DMS 273 treated with DMSO at 0.1 percent for 48 hours (cell line): ENCODE data around the gene CCDC110.

Source experiments
- DNase-seq: peaks from one replicate; lab custom pipeline; 2025; lab: John Stamatoyannopoulos, UW

Gene CCDC110

DNA sequence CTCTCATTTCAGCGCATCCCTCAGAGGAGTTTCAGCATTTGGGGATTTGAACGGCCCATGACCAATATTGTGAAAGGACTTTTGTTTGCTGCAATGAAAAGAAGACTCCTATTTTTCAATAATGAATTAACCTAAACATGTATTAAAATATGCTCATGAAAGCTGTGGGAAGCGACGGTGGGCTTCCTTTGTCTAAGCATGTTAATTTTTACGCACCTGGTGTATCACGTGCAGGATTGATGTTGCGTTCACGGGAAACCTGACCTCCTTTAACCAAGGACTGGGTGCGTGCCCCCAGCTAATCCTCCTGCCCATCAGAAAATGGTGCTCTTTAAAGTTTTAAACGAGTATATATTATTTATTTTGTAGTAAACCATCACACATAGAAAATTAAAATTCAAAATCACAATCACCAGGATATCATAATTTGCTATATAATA lies 590 bp upstream of the CCDC110 start:
- no peak for DNase-seq

DNA sequence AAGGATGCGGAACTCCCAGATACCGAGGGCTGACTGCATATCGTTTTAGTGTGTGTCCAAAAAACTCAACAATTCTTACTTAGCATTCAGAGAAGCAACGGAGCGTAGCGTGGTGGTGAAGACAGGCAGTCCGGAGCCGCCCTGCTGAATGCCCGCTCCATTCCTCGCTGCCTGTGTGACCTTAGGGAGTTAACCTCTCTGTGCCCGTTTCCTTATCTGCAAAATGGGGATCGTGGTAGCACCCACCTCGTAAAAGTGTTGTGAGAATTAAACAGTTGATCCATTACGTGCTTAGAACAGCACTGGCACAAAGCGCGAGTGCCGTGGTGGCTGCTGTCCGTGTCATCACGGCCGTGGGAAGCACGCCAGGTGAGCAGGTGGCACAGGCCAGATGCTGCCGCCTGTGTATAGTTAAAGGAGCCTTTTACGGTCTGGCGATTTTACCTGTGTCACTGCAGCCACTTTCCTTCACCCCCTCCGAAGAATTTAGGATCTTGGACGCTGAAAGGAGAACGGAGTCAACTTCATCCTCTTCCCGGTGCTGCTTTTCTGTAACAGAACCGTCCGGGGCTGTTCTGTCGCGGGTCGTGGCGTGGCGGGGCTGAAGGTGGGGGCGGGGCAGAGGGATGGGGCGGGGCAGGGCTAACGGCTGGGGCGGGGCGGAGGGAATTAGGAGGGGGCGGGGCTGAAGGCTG lies 885 bp downstream of the CCDC110 start:
- no peak for DNase-seq

DNA sequence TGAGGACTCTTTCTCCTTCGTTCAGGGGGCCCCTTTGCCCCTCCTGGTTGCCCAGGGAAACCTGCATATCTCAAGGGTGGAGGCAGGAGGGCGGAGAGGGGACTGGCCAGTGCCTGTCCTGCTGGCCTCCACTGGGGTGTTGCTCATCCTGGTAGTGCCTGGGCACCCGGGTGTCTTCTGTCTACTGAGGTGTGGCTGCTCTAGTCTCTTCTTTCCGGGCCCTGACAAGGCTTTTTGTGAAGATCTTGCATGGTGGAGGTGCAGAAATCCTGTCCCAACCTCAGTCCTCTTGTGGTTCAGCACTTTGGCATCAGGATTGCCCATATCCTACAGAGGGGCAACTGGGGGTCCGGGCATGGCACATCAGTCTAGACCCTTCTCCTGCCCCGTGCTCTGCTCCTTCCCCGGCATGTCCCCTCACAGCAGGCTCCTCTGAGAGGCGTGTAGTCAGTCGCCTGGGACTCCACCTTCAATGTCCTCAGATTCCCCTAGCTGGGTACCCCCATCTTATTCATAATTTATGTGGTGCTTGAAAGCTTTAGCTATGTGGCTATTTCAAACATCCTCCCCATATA lies 1.9 kb downstream of the CCDC110 start:
- DNase-seq: no peak

DNA sequence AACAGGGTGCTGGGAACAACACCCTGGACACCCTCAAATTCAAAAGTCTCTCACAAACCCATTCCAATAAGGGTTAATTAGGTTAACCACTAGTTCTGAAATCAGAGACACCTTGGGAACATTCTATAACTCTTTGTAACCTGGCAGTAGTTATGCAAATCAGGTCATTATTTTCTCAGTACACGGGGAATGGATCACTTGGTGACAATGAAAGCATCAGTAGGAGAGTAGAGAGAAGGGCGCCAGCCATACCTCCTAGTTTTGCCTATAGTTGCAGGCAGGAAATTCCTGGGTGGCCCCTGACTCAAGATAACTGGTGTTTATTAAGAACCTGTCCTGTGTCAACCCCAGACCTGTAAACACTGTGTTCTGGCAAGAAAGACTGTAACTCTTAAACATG lies 2.5 kb downstream of the CCDC110 start:
- no peak for DNase-seq

DNA sequence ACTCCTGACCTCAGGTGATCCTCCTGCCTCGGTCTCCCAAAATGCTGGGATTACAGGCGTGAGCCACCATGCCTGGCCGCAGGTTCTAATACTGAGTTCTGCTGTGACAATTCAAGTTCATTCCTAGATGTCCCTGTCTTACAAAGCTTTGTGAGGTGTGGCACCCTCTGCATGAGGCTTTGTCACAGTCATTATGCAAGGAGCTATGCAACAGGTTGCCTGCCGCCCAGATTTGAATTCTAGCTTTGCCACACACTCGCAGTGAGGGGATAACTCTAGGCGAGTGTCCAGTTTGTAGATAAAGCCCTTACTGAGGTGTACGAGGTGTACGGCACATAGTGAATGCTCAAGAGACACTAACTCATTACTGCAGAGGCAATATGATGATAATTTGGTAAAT lies 3.5 kb downstream of the CCDC110 start:
- DNase-seq: no peak

DNA sequence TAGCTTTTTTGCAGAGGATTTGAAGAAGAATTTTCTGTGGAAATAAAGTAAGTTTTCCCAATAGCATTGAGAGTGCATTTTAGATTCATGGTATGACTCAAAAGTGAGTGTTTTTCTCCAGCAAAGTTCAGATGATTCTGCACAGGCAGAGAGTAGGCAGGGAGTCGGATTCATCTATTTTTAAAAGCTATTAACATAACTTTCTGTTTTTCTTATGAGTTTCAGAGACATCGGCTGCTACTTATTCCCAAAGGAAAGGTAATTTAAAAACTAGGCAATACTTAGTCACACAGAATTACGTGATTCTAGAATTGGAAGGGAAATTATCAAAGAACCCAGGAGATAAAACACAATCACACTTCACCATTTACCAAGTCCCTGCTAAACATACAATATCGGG lies 4.4 kb downstream of the CCDC110 start:
- DNase-seq: no peak

DNA sequence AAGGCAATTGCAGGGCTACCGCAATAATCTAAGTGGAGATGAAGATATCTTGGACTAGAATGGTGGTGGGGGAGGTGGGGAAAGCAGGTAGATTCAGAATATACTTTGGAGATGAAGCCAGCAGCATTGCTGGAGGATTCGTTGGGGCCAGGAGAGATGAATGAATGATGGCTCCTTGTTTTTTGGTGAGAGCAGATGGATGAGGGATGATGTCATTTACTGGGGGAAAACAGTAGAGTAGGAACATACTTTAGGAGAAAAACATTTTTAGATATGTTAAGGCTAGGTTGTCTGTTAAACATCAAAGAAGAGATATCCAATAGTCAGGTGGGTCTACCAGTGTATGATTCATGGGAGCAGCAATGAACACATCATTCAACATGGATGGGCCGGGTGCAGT lies 5.8 kb downstream of the CCDC110 start:
- no peak for DNase-seq

DNA sequence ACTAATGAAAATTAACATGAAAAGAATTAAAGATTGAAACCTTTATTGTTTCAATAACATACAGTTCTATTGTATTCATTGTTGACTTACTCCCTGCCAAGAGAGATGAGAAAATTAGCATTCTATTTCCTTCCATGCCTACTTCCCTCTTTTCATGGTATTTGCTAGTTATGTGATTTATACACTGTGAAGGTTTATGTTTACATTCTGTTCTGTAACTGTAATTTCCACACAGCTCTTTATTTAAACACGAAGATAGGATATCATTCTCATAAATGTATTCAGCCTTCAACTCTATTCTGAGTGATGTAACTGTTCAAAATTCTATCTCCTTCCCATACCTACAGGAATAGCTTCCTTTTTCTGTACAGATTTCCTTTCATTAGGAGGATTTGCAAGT lies 6.6 kb downstream of the CCDC110 start:
- DNase-seq: no peak

DNA sequence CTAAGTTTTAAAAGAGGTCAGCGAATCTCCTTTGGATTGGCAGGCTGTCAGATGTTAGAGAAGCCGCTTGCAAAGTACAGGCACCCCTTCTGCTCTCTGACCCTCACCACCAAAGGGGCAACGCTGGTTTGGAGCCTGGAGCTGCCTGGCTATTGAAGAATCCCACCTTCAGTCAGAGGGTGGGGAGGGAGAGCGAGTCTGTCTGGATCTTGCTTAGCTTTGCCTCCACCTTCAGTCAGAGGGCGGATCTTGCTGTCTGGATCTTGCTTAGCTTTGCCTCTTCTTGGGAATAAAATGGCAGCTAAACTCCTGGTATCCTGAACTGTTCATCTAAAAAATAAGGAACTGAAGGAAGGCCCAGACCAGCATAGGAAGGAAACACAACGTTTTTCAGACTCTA lies 7.3 kb downstream of the CCDC110 start:
- DNase-seq: no peak

DNA sequence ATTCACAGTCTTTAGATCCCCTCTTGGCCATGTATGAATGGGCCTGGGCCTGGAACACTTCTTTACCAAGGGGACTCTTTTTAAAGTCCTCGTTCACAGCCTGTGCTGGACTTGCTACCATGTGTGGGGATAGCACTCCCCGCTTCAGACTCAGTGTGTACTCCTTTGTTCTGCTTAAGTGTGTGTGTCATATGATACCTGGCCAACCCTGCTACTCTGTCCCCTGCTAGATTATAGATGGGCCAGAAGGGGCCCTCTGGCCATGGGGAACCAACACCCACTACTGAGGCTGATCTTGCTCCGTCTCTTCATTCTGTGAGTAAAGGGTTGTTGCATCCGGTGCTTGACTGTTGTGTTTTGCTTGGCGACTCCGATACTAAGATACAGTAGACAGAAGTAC lies 8.0 kb downstream of the CCDC110 start:
- DNase-seq: no peak

DNA sequence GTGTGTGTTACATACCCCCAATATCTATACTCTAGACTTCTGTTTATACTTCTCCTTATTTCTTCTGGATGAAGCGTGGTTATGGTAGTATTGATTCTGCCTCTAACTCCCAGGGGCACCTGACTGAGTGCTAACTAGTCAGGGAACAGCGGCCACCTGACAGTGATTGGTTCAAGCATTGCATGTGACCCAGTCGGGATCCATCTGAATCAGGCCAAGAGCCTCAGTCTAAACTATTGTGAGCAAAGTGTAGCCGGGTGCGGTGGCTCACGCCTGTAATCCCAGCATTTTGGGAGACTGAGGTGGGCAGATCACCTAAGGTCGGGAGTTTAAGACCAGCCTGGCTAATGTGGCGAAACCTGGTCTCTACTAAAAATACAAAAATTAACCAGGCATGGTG lies 10.0 kb downstream of the CCDC110 start:
- no peak for DNase-seq

DNA sequence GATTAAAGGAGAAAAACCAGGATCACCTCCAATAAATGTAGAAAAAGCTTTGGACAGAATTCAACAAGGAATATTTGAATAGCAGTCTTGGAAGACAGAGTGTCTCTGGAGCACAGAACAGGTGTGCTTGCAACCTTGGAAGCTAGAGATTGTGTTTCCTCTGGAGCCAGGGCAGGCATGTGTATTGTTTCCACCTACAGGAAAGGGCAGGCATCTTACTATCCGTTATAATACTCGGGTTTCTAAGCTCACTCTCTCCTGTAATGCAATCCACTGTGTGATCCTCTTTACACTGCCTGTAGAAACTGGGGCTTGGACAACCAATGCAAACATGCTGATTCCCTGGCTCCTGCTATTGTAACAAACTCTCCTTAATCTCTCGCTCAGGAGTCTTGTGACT lies 14.4 kb downstream of the CCDC110 start:
- no peak for DNase-seq

DNA sequence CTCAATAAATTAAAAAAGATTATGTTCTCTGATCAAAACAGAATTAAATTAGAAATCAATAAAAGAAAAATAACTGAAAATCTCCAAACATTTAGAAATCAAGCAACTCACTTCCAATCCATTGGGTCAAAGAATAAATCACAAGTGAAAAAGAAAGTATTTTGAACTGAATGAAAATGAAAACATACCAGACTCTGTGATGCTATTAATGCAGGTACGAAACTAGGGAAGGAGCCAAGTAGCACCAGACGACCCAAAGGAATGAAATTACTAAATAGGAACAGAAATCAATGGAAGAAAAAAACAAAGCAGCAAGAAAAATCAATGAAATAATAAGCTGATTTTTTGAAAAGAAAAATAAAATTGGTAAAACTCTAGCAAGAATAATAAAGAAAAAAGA lies 15.4 kb downstream of the CCDC110 start:
- no peak for DNase-seq

DNA sequence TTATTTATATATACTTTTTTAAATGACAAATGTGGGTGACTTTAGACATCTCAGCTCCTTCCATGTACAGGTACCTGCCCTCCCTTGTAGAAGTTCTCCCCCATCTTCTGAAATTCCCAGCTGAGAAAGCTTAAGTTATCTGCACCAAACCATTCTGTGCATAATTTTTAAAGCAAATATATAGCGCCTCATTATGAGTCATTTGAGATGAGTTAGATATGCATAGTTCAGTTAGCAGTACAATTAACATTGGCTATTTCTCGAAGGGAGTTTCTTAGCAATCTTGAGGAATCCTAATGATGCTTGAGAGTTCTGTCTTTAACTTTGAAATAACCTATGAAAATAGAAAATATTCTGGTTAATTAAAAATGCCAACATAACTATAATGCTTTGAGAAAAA lies 26.3 kb downstream of the CCDC110 start:
- DNase-seq: no peak

DNA sequence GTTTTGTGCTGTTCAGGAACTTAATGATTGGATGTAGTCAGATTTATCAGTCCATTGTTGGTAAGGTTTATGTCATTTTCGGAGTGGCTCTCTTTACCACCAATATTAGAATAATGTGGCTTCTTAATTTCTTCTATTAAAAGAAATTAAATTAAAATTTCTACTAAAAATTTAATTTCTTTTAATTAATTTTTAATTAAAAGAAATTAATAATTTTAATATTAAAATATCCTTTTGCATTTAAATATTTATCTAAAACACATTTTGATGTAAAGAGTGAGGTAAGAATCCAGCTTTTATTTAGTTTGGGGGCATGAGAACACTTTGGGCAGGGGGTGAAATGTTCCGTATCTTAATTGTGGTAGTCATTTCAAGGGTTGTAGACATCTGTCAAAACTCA lies 30.1 kb downstream of the CCDC110 start:
- no peak for DNase-seq

DNA sequence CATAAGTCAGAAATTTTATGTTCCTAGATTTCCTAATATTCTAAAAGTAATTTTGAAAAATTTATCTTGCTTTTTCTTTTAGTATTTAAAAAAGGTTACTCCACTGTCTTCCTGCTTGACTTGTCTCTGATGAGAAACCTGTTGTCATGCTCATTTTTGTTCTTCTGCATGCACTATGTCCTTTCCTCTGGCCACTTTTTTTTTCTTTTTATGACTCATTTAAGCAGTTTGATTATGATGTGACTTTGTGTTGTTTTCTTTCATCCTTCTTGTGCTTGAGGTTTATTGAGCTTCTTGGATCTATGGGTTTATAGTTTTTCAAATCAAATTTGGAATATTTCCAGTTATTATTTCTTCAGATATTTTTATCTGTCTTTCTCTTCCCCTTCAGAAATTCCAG lies 33.7 kb downstream of the CCDC110 start:
- DNase-seq: no peak

DNA sequence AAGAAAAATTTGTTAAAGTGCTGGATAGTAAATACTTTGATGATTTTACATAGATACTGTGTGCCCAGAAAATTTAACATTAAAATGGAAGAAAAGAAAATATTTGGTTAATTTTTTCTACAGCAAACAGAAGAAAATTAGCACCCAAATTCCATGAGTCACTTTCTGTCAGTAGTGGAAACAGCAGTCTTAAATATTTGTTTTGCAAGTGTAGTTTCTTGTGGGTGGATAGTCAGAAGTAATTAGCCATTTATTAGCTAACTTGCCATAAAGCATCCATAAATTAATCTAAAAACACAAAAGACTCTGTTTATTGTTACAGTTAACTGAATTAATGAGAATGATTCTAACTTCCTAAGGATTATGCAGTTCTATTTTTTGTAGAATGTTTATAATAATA lies 36.1 kb downstream of the CCDC110 start:
- no peak for DNase-seq

DNA sequence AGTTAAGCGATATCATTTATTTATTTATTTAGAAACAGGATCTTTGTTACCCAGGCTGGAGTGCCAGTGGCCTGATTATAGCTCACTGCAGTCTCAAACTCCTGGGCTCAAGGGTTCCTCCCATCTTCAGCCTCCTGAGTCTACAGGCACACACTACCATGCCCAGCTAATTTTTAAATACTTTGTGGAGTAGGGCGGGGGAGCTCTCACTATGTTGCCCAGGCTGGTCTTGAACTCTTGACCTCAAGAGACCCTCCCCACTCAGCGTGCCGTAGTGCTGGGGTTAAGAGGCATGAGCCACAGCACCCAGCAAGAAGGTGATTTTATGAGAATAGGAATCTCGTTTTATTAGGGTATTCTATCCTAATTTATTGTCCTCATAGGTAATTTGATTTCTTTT lies 41.9 kb downstream of the CCDC110 start:
- DNase-seq: no peak

DNA sequence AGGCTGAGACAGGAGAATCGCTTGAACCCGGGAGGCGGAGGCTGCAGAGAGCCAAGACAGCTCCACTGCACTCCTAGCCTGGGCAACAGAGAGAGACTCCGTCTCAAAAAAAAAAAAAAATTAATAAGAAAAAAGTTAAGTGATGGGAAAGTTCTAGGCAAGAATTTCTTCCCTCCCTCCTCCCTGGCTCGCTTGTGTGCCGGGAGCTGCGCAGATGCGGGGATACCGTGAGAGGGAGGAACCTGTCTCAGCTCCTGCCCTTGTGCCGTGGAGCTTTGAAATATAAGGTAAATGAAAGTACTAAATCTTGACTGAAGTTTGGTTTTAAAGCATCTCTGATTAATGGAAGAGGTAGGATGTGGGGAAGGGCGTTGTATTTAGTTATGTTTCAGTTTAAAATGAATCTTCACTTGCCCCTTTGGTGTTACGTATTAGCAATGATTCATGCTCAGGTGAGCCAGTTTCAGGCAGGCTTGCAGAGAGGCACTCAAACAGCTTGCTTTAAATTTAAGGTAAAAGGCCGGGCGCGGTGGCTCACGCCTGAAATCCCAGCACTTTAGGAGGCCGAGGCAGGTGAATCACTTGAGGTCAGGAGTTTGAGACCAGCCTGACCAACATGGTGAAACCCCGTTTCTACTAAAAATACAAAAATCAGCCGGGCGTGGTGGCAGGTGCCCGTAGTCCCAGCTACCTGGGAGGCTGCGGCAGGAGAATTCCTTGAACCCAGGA lies 44.4 kb downstream of the CCDC110 start:
- no peak for DNase-seq

DNA sequence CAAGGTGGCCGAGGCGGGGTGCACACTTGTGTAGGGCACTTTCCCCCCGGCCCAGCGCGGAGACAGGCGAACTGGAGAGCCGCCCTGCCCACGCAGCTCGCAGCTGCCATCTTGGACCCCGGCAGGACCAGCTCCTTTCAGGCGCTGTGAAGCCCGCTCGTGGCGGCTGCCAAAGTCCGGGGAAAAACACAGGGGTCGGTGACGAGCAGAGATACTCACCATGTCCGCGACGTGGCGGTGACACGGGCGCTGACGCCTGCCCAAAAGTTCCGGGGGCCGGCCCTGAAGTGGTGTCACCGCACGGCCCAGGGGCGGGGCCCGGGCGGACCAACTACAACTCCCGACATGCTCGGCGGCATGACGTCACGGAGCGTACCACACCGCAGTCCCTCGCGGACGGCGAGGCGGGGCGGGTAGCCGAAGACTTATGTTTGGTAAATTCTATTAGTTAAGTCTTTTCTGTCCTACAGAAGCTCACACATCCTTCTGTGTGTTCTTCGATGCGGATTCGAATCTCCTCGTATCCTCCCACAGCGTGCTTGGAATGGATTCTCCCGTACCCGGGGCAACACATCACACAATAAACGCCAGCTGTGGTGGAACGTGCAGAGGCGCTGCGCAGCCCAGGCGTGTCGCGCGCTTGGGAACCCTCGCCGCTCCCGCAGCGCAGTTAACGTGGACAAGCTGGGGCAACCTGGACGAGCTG lies 45.7 kb downstream of the CCDC110 start, which contains the start of gene UFSP2:
Gene UFSP2 (minus strand): TSS at position 318 of the 706 bp plus-strand sequence. CDS start 96 bp downstream, at position 222.
- DNase-seq: peak; percentile 65

DNA sequence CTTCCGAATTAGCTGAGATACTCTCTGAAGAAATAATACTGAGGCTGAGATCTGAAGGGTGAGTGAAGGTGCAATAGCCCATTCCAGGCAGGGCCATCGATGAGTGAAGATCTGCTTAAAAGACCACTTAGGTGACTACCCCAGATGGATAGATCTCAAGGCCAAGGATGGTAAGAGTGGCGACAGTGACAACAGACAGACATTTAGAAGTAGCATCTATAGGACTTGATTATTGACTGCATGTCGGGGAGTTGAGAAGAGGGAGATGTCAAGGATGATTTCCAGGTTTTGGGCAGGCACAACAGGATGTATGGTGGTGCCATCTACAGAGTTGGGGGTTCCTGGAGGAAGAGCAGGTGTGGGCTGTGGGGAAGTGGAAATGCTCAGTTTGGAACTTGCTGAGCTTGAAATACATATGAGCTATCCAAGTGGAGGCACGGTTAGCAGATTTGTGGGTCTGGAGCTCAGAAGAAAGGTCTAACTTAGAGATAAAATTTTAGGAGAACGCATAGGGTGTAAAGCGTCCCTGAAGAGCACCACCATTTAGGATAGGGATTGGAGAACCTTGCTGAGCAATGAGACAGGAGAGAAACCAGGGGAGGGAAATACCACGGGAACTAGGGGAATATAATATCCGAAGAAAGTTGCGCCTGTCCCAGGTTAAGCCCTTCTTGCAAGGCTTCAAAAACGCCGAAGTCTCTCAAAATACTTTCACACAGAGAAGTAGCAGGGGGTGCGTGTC lies 46.5 kb downstream of the CCDC110 start:
- DNase-seq: peak; percentile 7
